Common myeloid progenitor, CD34-positive (primary cell): ENCODE measurements around the gene CMPK2.

Experiments
- CTCF ChIA-PET: fragments of 350-600 bp; sonication (Branson Sonifier 250); formaldehyde crosslinking; loops from one replicate; lab custom pipeline; 2021; ENCODE audit warnings: antibody characterized with exemption; lab: Charles Lee
- POLR2A ChIA-PET: fragments of 350-600 bp; sonication (Branson Sonifier 250); formaldehyde crosslinking; loops from one replicate; lab custom pipeline; 2021; ENCODE audit warnings: antibody characterized with exemption; lab: Charles Lee
- DNase-seq, 3 donors: peaks; one replicate each; pipeline versions ENCODE4 v3.0.0 to v3.0.0-alpha.2; 2013
- H3K27ac ChIP-seq, 2 experiments: 1 replicate in 1 of 2; 2 replicates in 1 of 2; pipeline ENCODE4 v1.7.0; 2013; ENCODE audit warnings: inconsistent platforms in 2 of 2, low read length in 2 of 2, mild to moderate bottlenecking in 2 of 2, low read depth in 1 of 2, moderate library complexity in 1 of 2; ENCODE audit not compliant: severe bottlenecking in 2 of 2, insufficient read depth in 1 of 2, poor library complexity in 1 of 2
- H3K27me3 ChIP-seq, 5 experiments: replicated peaks in 2 of 5; 1 replicate in 3 of 5; 2 replicates in 2 of 5; pipeline versions ENCODE4 v1.6.1 to v1.7.0; 2013; ENCODE audit warnings: low read length in 4 of 5, mild to moderate bottlenecking in 2 of 5, moderate library complexity in 2 of 5, inconsistent platforms in 1 of 5; ENCODE audit not compliant: insufficient read depth in 5 of 5, control insufficient read depth in 4 of 5
- H3K36me3 ChIP-seq, 4 experiments: 1 replicate in 2 of 4; 2 replicates in 2 of 4; pipeline versions ENCODE4 v1.6.1 to v1.7.0; 2013; ENCODE audit warnings: low read length in 3 of 4, control low read depth in 1 of 4, mild to moderate bottlenecking in 1 of 4; ENCODE audit not compliant: control insufficient read depth in 4 of 4, insufficient read depth in 4 of 4
- H3K4me1 ChIP-seq, 4 experiments: 1 replicate in 3 of 4; 2 replicates in 1 of 4; pipeline versions ENCODE4 v1.6.1 to v1.7.1; 2013; ENCODE audit warnings: low read length in 3 of 4, mild to moderate bottlenecking in 3 of 4, control low read depth in 1 of 4, inconsistent platforms in 1 of 4, moderate library complexity in 1 of 4; ENCODE audit not compliant: control insufficient read depth in 4 of 4, insufficient read depth in 4 of 4; ENCODE audit errors: control extremely low read depth in 1 of 4
- H3K4me3 ChIP-seq, 7 experiments: 1 replicate in 4 of 7; 2 replicates in 3 of 7; pipeline versions ENCODE4 v1.5.1 to v1.7.0; 2013; ENCODE audit warnings: mild to moderate bottlenecking in 7 of 7, low read length in 6 of 7, moderate library complexity in 6 of 7, inconsistent platforms in 2 of 7, low read depth in 2 of 7, control low read depth in 1 of 7; ENCODE audit not compliant: insufficient read depth in 4 of 7, control insufficient read depth in 1 of 7; ENCODE audit errors: extremely low read depth in 1 of 7
- H3K9me3 ChIP-seq, 5 experiments: 1 replicate in 4 of 5; 2 replicates in 1 of 5; pipeline versions ENCODE4 v1.6.1 to v1.7.1; 2013; ENCODE audit warnings: low read length in 4 of 5, mild to moderate bottlenecking in 2 of 5, inconsistent platforms in 1 of 5, low read depth in 1 of 5, moderate library complexity in 1 of 5; ENCODE audit not compliant: control insufficient read depth in 4 of 5, insufficient read depth in 2 of 5; ENCODE audit errors: control extremely low read depth in 1 of 5
- WGBS: methylation state at CpG from one replicate; pipeline ENCODE4 v1.1.5; 2013; ENCODE audit not compliant: insufficient coverage; 5-methylcytosine and 5-hydroxymethylcytosine counted together

Gene CMPK2

GRCh38 chr2:6846967-6847681 lies 18.6 kb downstream of the CMPK2 start:
- H3K27ac ChIP-seq = no peak overlapping the region
- peak; percentile 59 to 83 (median 63) for DNase-seq
- peaks cover 0 to 3% (median 0%) of the 10 kb centered on the region in 4 experiments for H3K4me1 ChIP-seq
- WGBS = 97% methylated on average over 6 of the region's 6 CpGs
- H3K4me3 ChIP-seq = peak overlapping the region in 1 of 7 experiments; percentile 21
- H3K9me3 ChIP-seq = peaks cover 13 to 78% (median 57%) of the 10 kb centered on the region in 5 experiments
- ChIA-PET CTCF (interaction anchor here (0.6 to 2.5 kb wide), 3 partner anchors 10 to 16 kb away, joined by 3 to 8 read pairs (median 4); no protein-coding TSS in a partner anchor), POLR2A (interaction anchor here (0.5 kb wide), 1 partner anchor 10 kb away, joined by 3 read pairs; no protein-coding TSS in a partner anchor)
- no peaks in the 10 kb centered on the region for H3K27me3 ChIP-seq
- peaks cover 23 to 57% (median 47%) of the 10 kb centered on the region in 4 experiments for H3K36me3 ChIP-seq

GRCh38 chr2:6846540-6846939 lies 19.2 kb downstream of the CMPK2 start:
- peaks cover 0 to 3% (median 0%) of the 10 kb centered on the region in 4 experiments for H3K4me1 ChIP-seq
- H3K36me3 ChIP-seq = peaks cover 23 to 53% (median 47%) of the 10 kb centered on the region in 4 experiments
- H3K4me3 ChIP-seq = peak overlapping the region in 1 of 7 experiments; percentile 21
- no peak overlapping the region for H3K27ac ChIP-seq
- ChIA-PET CTCF (interaction anchor here (0.6 to 2.5 kb wide), 2 partner anchors 10 to 12 kb away, joined by 3 to 8 read pairs; no protein-coding TSS in a partner anchor), POLR2A (no interaction called here)
- WGBS = no CpG with 5 or more reads among the region's 1 CpG
- DNase-seq = no peak
- no peaks in the 10 kb centered on the region for H3K27me3 ChIP-seq
- peaks cover 13 to 84% (median 59%) of the 10 kb centered on the region in 5 experiments for H3K9me3 ChIP-seq

GRCh38 chr2:6845903-6846302 lies 19.8 kb downstream of the CMPK2 start:
- H3K27ac ChIP-seq = no peak overlapping the region
- DNase-seq = no peak
- H3K36me3 ChIP-seq = peaks cover 19 to 46% (median 40%) of the 10 kb centered on the region in 4 experiments
- WGBS = 83% methylated on average over 1 of the region's 2 CpGs
- POLR2A ChIA-PET = interaction anchor here (1.0 kb wide), 1 partner anchor 11 kb away, joined by 4 read pairs; no protein-coding TSS in a partner anchor
- peaks cover 12 to 83% (median 59%) of the 10 kb centered on the region in 5 experiments for H3K9me3 ChIP-seq
- H3K4me3 ChIP-seq = no peak overlapping the region
- no peaks in the 10 kb centered on the region for H3K27me3 ChIP-seq
- CTCF ChIA-PET = interaction anchor here (1.0 kb wide), 1 partner anchor 8 kb away, joined by 3 read pairs; no protein-coding TSS in a partner anchor
- peaks cover 0 to 3% (median 0%) of the 10 kb centered on the region in 4 experiments for H3K4me1 ChIP-seq

DNA sequence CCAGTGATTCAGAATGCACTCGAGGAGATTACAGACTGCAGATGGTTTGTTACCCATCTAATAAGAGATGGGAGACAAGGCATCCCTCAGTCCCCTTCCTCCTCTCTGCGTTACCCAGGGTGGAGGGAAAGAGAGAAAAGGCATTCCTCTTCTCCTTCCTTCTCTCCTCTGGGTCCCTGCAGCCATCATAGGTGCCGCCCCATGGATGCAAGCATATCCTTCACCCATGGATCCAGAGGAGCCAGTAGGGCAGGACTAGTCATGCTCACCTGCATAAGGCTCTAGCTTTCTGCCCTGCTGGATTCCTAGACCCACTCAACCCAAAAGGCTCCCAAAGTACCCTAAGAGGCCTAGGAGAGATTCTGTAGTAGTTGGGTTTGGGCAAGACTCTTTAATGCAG lies 20.4 kb downstream of the CMPK2 start:
- CTCF ChIA-PET = interaction anchor here (1.0 kb wide), 1 partner anchor 9 kb away, joined by 3 read pairs; no protein-coding TSS in a partner anchor
- Histone ChIP-seq H3K4me1 (peaks cover 0 to 3% (median 0%) of the 10 kb centered on the region in 4 experiments), H3K27me3 (no peaks in the 10 kb centered on the region), H3K36me3 (peaks cover 16 to 41% (median 34%) of the 10 kb centered on the region in 4 experiments), H3K27ac (no peak overlapping the region), H3K4me3 (no peak overlapping the region), H3K9me3 (peaks cover 12 to 87% (median 60%) of the 10 kb centered on the region in 5 experiments)
- peak; percentile 44 to 73 (median 68) for DNase-seq
- WGBS = no CpG with 5 or more reads among the region's 3 CpGs
- POLR2A ChIA-PET = interaction anchor here (1.0 kb wide), 1 partner anchor 12 kb away, joined by 4 read pairs; no protein-coding TSS in a partner anchor

GRCh38 chr2:6841537-6842287 lies 24.0 kb downstream of the CMPK2 start:
- H3K36me3 ChIP-seq = peaks cover 3 to 9% (median 5%) of the 10 kb centered on the region in 4 experiments
- ChIA-PET CTCF (no interaction called here), POLR2A (no interaction called here)
- DNase-seq = no peak
- H3K9me3 ChIP-seq = peaks cover 9 to 81% (median 45%) of the 10 kb centered on the region in 5 experiments
- no peak overlapping the region for H3K4me3 ChIP-seq
- H3K27me3 ChIP-seq = no peaks in the 10 kb centered on the region
- WGBS = 90% methylated on average over 1 of the region's 2 CpGs
- H3K4me1 ChIP-seq = no peaks in the 10 kb centered on the region
- no peak overlapping the region for H3K27ac ChIP-seq

DNA sequence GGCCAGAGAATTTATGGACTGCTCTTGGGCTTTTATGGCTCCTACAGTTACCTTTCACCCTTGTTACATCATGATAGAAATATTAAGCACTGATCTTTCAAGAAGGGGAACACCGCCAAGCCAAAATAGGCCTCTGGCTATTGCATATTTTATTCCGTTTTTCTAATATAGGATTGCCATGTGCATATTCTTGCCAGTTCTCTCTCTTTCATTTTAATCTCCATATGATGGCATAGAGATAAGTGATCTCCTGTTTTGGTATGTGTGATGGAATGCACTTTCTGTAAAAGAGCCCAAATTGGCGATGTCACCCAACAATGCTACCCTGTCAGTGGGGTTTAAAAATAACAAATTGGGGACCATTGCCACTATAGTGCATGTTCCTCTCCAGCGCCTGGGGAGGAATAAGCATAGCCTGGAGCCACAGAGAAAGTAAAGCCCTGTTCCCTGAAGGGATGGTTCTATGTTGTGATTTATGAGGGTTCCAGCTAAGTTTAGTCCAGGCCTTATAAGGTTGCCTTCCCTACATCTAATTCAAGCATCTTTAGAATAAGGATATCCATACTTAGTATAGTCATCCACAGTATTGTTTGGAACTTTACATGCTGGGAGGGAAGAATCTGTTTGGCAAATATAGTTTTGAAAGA lies 26.9 kb downstream of the CMPK2 start:
- POLR2A ChIA-PET = no interaction called here
- Histone ChIP-seq H3K4me3 (no peak overlapping the region), H3K27me3 (no peaks in the 10 kb centered on the region), H3K27ac (no peak overlapping the region), H3K36me3 (no peaks in the 10 kb centered on the region), H3K9me3 (peaks cover 11 to 63% (median 23%) of the 10 kb centered on the region in 5 experiments), H3K4me1 (peaks cover 0 to 2% (median 0%) of the 10 kb centered on the region in 4 experiments)
- CTCF ChIA-PET = no interaction called here
- DNase-seq = no peak
- 90% methylated on average over 2 of the region's 4 CpGs for WGBS
